HepG2 (cell line): ENCODE results near the gene ESAM. TPM values are rescaled to one million over a fixed set of nuclear protein-coding genes. Genes with fewer than 3 reads are reported as not detected.

ENCODE experiments used
- ATAC-seq: fragments of 200-7000 bp; cut with Tn5 transposase; 3 replicates; pipeline ENCODE4 v1.9.1; 2020; ENCODE audit warnings: mild to moderate bottlenecking, moderate library complexity
- BruUV-seq: library from RNA; stranded (reverse); fragments of 400-500 nt; replicated peaks from 2 replicates; lab custom pipeline; 2021; lab: Mats Ljungman, UMichigan
- CTCF ChIA-PET: fragments of 300-600 bp; formaldehyde crosslinking; extraction: SDS; loops from one replicate; lab custom pipeline; 2021; ENCODE audit warnings: low total read pairs, inconsistent platforms, low intra/inter-chr PET ratio; lab: Yijun Ruan, JAX
- POLR2A ChIA-PET: fragments of 350-600 bp; sonication (Branson Sonifier 250); formaldehyde crosslinking; loops from one replicate; lab custom pipeline; 2020; ENCODE audit warnings: antibody characterized with exemption, inconsistent platforms; lab: Yijun Ruan, JAX
- DNase-seq: peaks from one replicate; pipeline ENCODE4 v3.0.0-alpha.2; 2015; ENCODE audit warnings: low spot score
- FAIRE-seq: peaks from 3 replicates; lab custom pipeline; 2011; peaks lifted over from hg19 to GRCh38; lab: Jason Lieb, UNC
- H2AFZ ChIP-seq: one replicate; pipeline ENCODE4 v1.6.1; 2011; ENCODE audit warnings: low read length, inconsistent platforms
- H3K27ac ChIP-seq: fragments of 300-600 bp; 3 replicates; pipeline ENCODE4 v1.8.0; 2011; ENCODE audit warnings: mixed run types, mild to moderate bottlenecking, mixed read lengths, low read length, inconsistent platforms; ENCODE audit not compliant: insufficient read depth; ENCODE audit errors: extremely low read length
- H3K27me3 ChIP-seq, 2 experiments: fragments of 200-600 bp in 1 of 2; 2 replicates in 1 of 2; 3 replicates in 1 of 2; pipeline versions ENCODE4 v1.6.0 to v1.8.0; 2011; ENCODE audit warnings: low read length in 2 of 2, mild to moderate bottlenecking in 2 of 2, moderate library complexity in 2 of 2, inconsistent platforms in 1 of 2; ENCODE audit not compliant: insufficient read depth in 2 of 2, control insufficient read depth in 1 of 2
- H3K36me3 ChIP-seq, 2 experiments: fragments of 200-600 bp in 1 of 2; replicated peaks in 1 of 2; 2 replicates in 1 of 2; 3 replicates in 1 of 2; pipeline versions ENCODE4 v1.5.1 to v1.8.0; 2011; ENCODE audit warnings: low read length in 2 of 2, inconsistent platforms in 1 of 2; ENCODE audit not compliant: insufficient read depth in 2 of 2, control insufficient read depth in 1 of 2
- H3K4me1 ChIP-seq: 2 replicates; pipeline ENCODE4 v1.5.1; 2012; ENCODE audit warnings: low read length, inconsistent platforms; ENCODE audit not compliant: insufficient read depth
- H3K4me2 ChIP-seq: 2 replicates; pipeline ENCODE4 v1.6.0; 2011; ENCODE audit warnings: low read depth, low read length, inconsistent platforms
- H3K4me3 ChIP-seq, 3 experiments: fragments of 200-600 bp in 1 of 3; sonication (generic), shearing (Covaris generic) in 1 of 3; replicated peaks in 1 of 3; 2 replicates each; pipeline ENCODE4 v1.5.1; 2011 to 2016; ENCODE audit warnings: low read length in 3 of 3, inconsistent platforms in 2 of 3, low read depth in 2 of 3, mild to moderate bottlenecking in 2 of 3, control low read depth in 1 of 3, mixed read lengths in 1 of 3; ENCODE audit not compliant: insufficient read depth in 1 of 3
- H3K79me2 ChIP-seq: one replicate; pipeline ENCODE4 v1.6.1; 2011; ENCODE audit warnings: low read length, inconsistent platforms; ENCODE audit not compliant: insufficient read depth
- H3K9ac ChIP-seq: 2 replicates; pipeline ENCODE4 v1.6.0; 2011; ENCODE audit warnings: mild to moderate bottlenecking, low read depth, low read length, inconsistent platforms; ENCODE audit not compliant: insufficient read depth
- H3K9me3 ChIP-seq: 2 replicates; pipeline ENCODE4 v1.5.1; 2012; ENCODE audit warnings: mild to moderate bottlenecking, low read length
- H4K20me1 ChIP-seq: 2 replicates; pipeline ENCODE4 v1.6.0; 2011; ENCODE audit warnings: inconsistent platforms, mild to moderate bottlenecking, low read length, moderate library complexity; ENCODE audit not compliant: insufficient read depth
- CREB3 ChIP-seq: sonication (generic); formaldehyde crosslinking; IDR thresholded peaks from 2 replicates; pipeline ENCODE4 v1.5.0; 2020; ENCODE audit warnings: missing genetic modification reagents
- HNRNPLL ChIP-seq: fragments of 200-400 bp; formaldehyde crosslinking; IDR thresholded peaks from 2 replicates; pipeline ENCODE4 v1.6.1; 2017; ENCODE audit warnings: mild to moderate bottlenecking, low read depth, low read length; ENCODE audit not compliant: poor library complexity, severe bottlenecking
- JARID2 ChIP-seq: sonication (generic); formaldehyde crosslinking; IDR thresholded peaks from 2 replicates; pipeline ENCODE4 v1.8.1; 2023; ENCODE audit warnings: missing genetic modification reagents, inconsistent platforms; ENCODE audit not compliant: insufficient replicate concordance
- JDP2 ChIP-seq: sonication (generic); formaldehyde crosslinking; IDR thresholded peaks from 2 replicates; pipeline ENCODE4 v1.8.1; 2022; ENCODE audit warnings: missing genetic modification reagents, borderline replicate concordance
- KLF16 ChIP-seq, 2 experiments: sonication (generic) in 1 of 2; formaldehyde crosslinking in 1 of 2; IDR thresholded peaks; 2 replicates each; pipeline versions ENCODE4 v1.6.1 to v1.8.0; 2016 to 2023; ENCODE audit warnings: missing genetic modification reagents in 2 of 2, missing compliant biosample characterization in 1 of 2
- MTF2 ChIP-seq: sonication (generic); formaldehyde crosslinking; IDR thresholded peaks from 2 replicates; pipeline ENCODE4 v1.5.0; 2020; ENCODE audit warnings: missing genetic modification reagents, borderline replicate concordance
- NR2F6 ChIP-seq, 2 experiments: IDR thresholded peaks; 2 replicates each; pipeline ENCODE4 v1.6.1; 2016; ENCODE audit warnings: antibody characterized with exemption in 1 of 2, mild to moderate bottlenecking in 1 of 2
- RARA ChIP-seq: IDR thresholded peaks from 2 replicates; pipeline ENCODE4 v1.6.1; 2016; ENCODE audit warnings: missing genetic modification reagents, missing compliant biosample characterization
- RFXANK ChIP-seq: IDR thresholded peaks from 2 replicates; pipeline ENCODE4 v1.6.1; 2016
- SMARCC2 ChIP-seq: fragments of 450-650 bp; IDR thresholded peaks from 2 replicates; pipeline ENCODE4 v1.6.1; 2017; ENCODE audit warnings: antibody characterized with exemption, mild to moderate bottlenecking
- SMC3 ChIP-seq: IDR thresholded peaks from 2 replicates; pipeline ENCODE4 v1.6.1; 2011; ENCODE audit warnings: low read length, improper control_type of control experiment
- STAG1 ChIP-seq: sonication (generic); formaldehyde crosslinking; IDR thresholded peaks from 2 replicates; pipeline ENCODE4 v1.4.0; 2020; ENCODE audit warnings: missing genetic modification reagents
- ZKSCAN5 ChIP-seq: sonication (generic); formaldehyde crosslinking; IDR thresholded peaks from 2 replicates; pipeline ENCODE4 v1.5.1; 2020; ENCODE audit warnings: mild to moderate bottlenecking, missing genetic modification reagents
- ZNF512B ChIP-seq: sonication (generic); formaldehyde crosslinking; IDR thresholded peaks from 2 replicates; pipeline ENCODE4 v1.5.1; 2020; ENCODE audit warnings: missing genetic modification reagents, mild to moderate bottlenecking, borderline replicate concordance
- ZNF747 ChIP-seq: sonication (generic); formaldehyde crosslinking; IDR thresholded peaks from 2 replicates; pipeline ENCODE4 v1.8.1; 2023; ENCODE audit warnings: missing genetic modification reagents, mild to moderate bottlenecking, borderline replicate concordance
- WGBS: methylation state at CpG from one replicate; pipeline ENCODE4 v1.1.6; 2017; ENCODE audit warnings: low lambda C conversion rate; 5-methylcytosine and 5-hydroxymethylcytosine counted together
- in situ Hi-C: cut with HindIII; loops from 2 replicates; pipeline ENCODE4 v1.10.0; 2017; ENCODE audit warnings: low pct_unique_long_range_greater_than_20kb; ENCODE audit not compliant: extremely low pct_ligation_motif_present
- intact Hi-C: fragments of 100-400 bp; cut with micrococcal nuclease; formaldehyde crosslinking; loops from one replicate; pipeline ENCODE4 v1.10.0; 2022; ENCODE audit not compliant: unreplicated experiment
- polyA plus RNA-seq, 8 experiments: library from polyadenylated mRNA; depleted of rRNA in 3 of 8; stranded (reverse) in 7 of 8; unstranded in 1 of 8; fragments of >200 nt; fragmentation: Illumina TruSeq in 4 of 8; extraction: Trizol in 4 of 8; gene quantifications; 2 replicates each; pipeline versions ENCODE4 v1.2.1 to v1.2.3, GENCODE V29; 2011 to 2016; ENCODE audit warnings: low read depth in 4 of 8, missing spikeins in 1 of 8, mixed read lengths in 1 of 8; ENCODE audit not compliant: insufficient read depth in 1 of 8
- total RNA-seq, 5 experiments: library from RNA; depleted of rRNA; stranded (reverse); fragments of >200 nt; fragmentation: Illumina TruSeq; extraction: Trizol; gene quantifications; 2 replicates each; pipeline ENCODE4 v1.2.3, GENCODE V29; 2016; ENCODE audit warnings: low read depth in 1 of 5
- TF ChIP-seq, protein P1 (sequence below): sonication (generic); formaldehyde crosslinking; IDR thresholded peaks from 2 replicates; pipeline ENCODE4 v1.4.0; 2020; ENCODE audit warnings: missing genetic modification reagents, mild to moderate bottlenecking, borderline replicate concordance
- TF ChIP-seq, protein P2 (sequence below): sonication (generic); formaldehyde crosslinking; IDR thresholded peaks from 2 replicates; pipeline ENCODE4 v1.5.0; 2020; ENCODE audit warnings: mild to moderate bottlenecking, missing genetic modification reagents, moderate library complexity

ESAM gene
- total and polyA plus RNA-seq, 2 of the 13 experiments (the other 11 are each of a cell fraction or from before 2014, with no cell fraction given) = 1.2 to 6.8 TPM

- intact Hi-C loops = loop anchor here (1.0 to 10.0 kb wide), 3 partner anchors 31 to 124 kb away; partner anchors contain the start of gene ESAM
- Histone ChIP-seq H4K20me1 (peaks cover 40% of the 10 kb centered on the region), H3K4me3 (no peak overlapping the region), H3K27ac (no peak overlapping the region), H3K4me1 (peaks cover 37% of the 10 kb centered on the region), H3K9me3 (no peaks in the 10 kb centered on the region), H3K9ac (no peak overlapping the region), H3K36me3 (no peaks in the 10 kb centered on the region), H2AFZ (no peak overlapping the region), H3K79me2 (peaks cover 97% of the 10 kb centered on the region), H3K27me3 (no peaks in the 10 kb centered on the region), H3K4me2 (no peak overlapping the region)
- no peak for TF ChIP-seq RFXANK
- TF ChIP-seq MTF2 (CRISPR knock-in tag) = no peak
- TF ChIP-seq, protein P1, sequence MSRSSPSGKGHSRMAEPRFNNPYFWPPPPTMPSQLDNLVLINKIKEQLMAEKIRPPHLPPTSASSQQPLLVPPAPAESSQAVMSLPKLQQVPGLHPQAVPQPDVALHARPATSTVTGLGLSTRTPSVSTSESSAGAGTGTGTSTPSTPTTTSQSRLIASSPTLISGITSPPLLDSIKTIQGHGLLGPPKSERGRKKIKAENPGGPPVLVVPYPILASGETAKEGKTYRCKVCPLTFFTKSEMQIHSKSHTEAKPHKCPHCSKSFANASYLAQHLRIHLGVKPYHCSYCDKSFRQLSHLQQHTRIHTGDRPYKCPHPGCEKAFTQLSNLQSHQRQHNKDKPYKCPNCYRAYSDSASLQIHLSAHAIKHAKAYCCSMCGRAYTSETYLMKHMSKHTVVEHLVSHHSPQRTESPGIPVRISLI (CRISPR knock-in tag) = peak; percentile 53; the same call in 1 of the 2 replicates
- TF ChIP-seq ZNF512B (CRISPR knock-in tag) = no peak
- no peak for TF ChIP-seq KLF16 (CRISPR knock-in tag; IDR thresholded peaks at IDR 0.05)
- TF ChIP-seq, protein P2, sequence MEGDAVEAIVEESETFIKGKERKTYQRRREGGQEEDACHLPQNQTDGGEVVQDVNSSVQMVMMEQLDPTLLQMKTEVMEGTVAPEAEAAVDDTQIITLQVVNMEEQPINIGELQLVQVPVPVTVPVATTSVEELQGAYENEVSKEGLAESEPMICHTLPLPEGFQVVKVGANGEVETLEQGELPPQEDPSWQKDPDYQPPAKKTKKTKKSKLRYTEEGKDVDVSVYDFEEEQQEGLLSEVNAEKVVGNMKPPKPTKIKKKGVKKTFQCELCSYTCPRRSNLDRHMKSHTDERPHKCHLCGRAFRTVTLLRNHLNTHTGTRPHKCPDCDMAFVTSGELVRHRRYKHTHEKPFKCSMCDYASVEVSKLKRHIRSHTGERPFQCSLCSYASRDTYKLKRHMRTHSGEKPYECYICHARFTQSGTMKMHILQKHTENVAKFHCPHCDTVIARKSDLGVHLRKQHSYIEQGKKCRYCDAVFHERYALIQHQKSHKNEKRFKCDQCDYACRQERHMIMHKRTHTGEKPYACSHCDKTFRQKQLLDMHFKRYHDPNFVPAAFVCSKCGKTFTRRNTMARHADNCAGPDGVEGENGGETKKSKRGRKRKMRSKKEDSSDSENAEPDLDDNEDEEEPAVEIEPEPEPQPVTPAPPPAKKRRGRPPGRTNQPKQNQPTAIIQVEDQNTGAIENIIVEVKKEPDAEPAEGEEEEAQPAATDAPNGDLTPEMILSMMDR (CRISPR knock-in tag) = peak; percentile 61
- TF ChIP-seq HNRNPLL = no peak
- no peak for TF ChIP-seq ZKSCAN5
- peak; percentile 44 for TF ChIP-seq STAG1
- TF ChIP-seq NR2F6 (IDR thresholded peaks at IDR 0.05) = 0 out of 2 replicates have a peak, but pooled peaks have one; percentile 14
- TF ChIP-seq NR2F6 (CRISPR knock-in tag; IDR thresholded peaks at IDR 0.05) = no peak
- TF ChIP-seq JARID2 (CRISPR knock-in tag) = no peak
- TF ChIP-seq CREB3 (CRISPR knock-in tag) = no peak
- TF ChIP-seq JDP2 (CRISPR knock-in tag) = no peak
- TF ChIP-seq SMC3 = peak; percentile 20; the same call in 1 of the 2 replicates
- no peak for TF ChIP-seq RARA (CRISPR knock-in tag)
- TF ChIP-seq ZNF747 (CRISPR knock-in tag) = no peak
- no peak for TF ChIP-seq SMARCC2
- DNase-seq (peak; percentile 51), ATAC-seq (peak; percentile 69), FAIRE-seq (no peak)
- 97% methylated on average over 2 of the region's 2 CpGs for WGBS
- BruUV-seq = no TSS peak
- ChIA-PET CTCF (interaction anchor here (0.8 to 3.1 kb wide), 4 partner anchors 31 to 124 kb away, joined by 3 to 24 read pairs (median 9); partner anchors contain the start of gene ESAM), POLR2A (interaction anchor here (2.2 to 3.1 kb wide), 2 partner anchors 47 to 171 kb away, joined by 6 to 8 read pairs; partner anchors contain the start of gene TBRG1)
- in situ Hi-C loops = no loop called here
These were observed 31.6 kb upstream of the ESAM start for GRCh38 chr11:124793466-124794278.
